Measurements from ENCODE around the gene SCUBE1.

SCUBE1 gene

DNA sequence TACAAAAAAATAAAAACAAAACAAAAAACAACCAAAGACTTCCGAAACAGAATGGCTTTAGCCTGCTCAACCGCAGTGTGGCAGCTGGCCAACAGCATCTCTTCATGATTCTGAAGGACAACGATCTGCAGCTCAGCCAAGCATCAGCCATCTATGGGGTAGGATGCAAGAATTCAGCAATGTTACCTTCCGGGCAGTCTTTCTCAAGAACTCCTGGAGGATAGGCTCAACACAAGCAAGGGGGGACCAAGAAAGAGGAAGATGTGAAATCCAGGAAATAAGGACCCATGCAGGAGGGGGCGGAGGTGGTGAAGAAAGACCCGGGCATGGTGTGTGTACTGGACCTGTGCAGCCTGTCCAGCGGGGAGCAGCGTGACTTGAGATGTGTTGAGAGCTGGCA is 195.4 kb downstream of the SCUBE1 start:
- H3K27ac ChIP-seq: no peak overlapping the region
- POLR2A ChIA-PET (ENCODE audit: low non-redundant PET): no interaction called here
- no peak for DNase-seq (ENCODE audit: low spot score)
- TF ChIP-seq, protein P1, sequence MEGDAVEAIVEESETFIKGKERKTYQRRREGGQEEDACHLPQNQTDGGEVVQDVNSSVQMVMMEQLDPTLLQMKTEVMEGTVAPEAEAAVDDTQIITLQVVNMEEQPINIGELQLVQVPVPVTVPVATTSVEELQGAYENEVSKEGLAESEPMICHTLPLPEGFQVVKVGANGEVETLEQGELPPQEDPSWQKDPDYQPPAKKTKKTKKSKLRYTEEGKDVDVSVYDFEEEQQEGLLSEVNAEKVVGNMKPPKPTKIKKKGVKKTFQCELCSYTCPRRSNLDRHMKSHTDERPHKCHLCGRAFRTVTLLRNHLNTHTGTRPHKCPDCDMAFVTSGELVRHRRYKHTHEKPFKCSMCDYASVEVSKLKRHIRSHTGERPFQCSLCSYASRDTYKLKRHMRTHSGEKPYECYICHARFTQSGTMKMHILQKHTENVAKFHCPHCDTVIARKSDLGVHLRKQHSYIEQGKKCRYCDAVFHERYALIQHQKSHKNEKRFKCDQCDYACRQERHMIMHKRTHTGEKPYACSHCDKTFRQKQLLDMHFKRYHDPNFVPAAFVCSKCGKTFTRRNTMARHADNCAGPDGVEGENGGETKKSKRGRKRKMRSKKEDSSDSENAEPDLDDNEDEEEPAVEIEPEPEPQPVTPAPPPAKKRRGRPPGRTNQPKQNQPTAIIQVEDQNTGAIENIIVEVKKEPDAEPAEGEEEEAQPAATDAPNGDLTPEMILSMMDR (conservative IDR thresholded peaks at IDR 0.05; ENCODE audit: low read depth): no peak
- CTCF ChIA-PET: no interaction called here
